HG03342 (cell line): ENCODE measurements around the gene MSRB1.

Experiments
- ATAC-seq: cut with Tn5 transposase; IDR thresholded peaks from one replicate; pipeline ENCODE4 v1.9.1; 2021; ENCODE audit warnings: mild to moderate bottlenecking, moderate library complexity; ENCODE audit not compliant: unreplicated experiment

Gene MSRB1

GRCh38 chr16:1979271-1980029, 36.5 kb upstream of the MSRB1 start:
- ATAC-seq = no peak

GRCh38 chr16:1978476-1979120, 35.6 kb upstream of the MSRB1 start:
- ATAC-seq = no peak

- no peak for ATAC-seq
Observed at GRCh38 chr16:1977875-1978268, 34.9 kb upstream of the MSRB1 start.

- no peak for ATAC-seq
Observed at GRCh38 chr16:1976951-1977874, 34.2 kb upstream of the MSRB1 start.

GRCh38 chr16:1976216-1976520, 33.2 kb upstream of the MSRB1 start:
- no peak for ATAC-seq

GRCh38 chr16:1975432-1976215, 32.6 kb upstream of the MSRB1 start:
- ATAC-seq = no peak

GRCh38 chr16:1974157-1975070, 31.4 kb upstream of the MSRB1 start:
- no peak for ATAC-seq

GRCh38 chr16:1973461-1974156, 30.6 kb upstream of the MSRB1 start:
- no peak for ATAC-seq

- ATAC-seq = no peak
Observed at GRCh38 chr16:1972490-1972877, 29.5 kb upstream of the MSRB1 start.

- peak; percentile 71 for ATAC-seq
Observed at GRCh38 chr16:1971796-1972489, 28.9 kb upstream of the MSRB1 start, which contains the start of gene TBL3. TSS of gene TBL3 (plus strand) at chr16:1972053. CDS start at chr16:1972165, 112 bp downstream.

GRCh38 chr16:1968146-1968953, 25.4 kb upstream of the MSRB1 start:
- no peak for ATAC-seq

GRCh38 chr16:1966460-1966859, 23.5 kb upstream of the MSRB1 start, which contains the start of gene RNF151:
TSS of gene RNF151 (plus strand) at chr16:1966856. CDS start at chr16:1966882, 26 bp downstream.
- ATAC-seq = no peak

- ATAC-seq = no peak
Observed at GRCh38 chr16:1965396-1966001, 22.5 kb upstream of the MSRB1 start.

- peak; percentile 84 for ATAC-seq
Observed at GRCh38 chr16:1964506-1965395, 21.8 kb upstream of the MSRB1 start, which contains the start of gene RPS2. TSS of gene RPS2 (minus strand) at chr16:1964826. CDS start at chr16:1964625, 201 bp downstream.

- no peak for ATAC-seq
Observed at GRCh38 chr16:1963806-1964505, 21.0 kb upstream of the MSRB1 start.
